ENCODE measurements around the gene TPPP. TPM values are rescaled to one million over a fixed set of nuclear protein-coding genes. Genes with fewer than 3 reads are reported as not detected.

Gene TPPP
- total and polyA plus RNA-seq, 2 donors (not counting 3 experiments of a cell fraction or from before 2014, with no cell fraction given), result 0.04 to 0.09 TPM

DNA sequence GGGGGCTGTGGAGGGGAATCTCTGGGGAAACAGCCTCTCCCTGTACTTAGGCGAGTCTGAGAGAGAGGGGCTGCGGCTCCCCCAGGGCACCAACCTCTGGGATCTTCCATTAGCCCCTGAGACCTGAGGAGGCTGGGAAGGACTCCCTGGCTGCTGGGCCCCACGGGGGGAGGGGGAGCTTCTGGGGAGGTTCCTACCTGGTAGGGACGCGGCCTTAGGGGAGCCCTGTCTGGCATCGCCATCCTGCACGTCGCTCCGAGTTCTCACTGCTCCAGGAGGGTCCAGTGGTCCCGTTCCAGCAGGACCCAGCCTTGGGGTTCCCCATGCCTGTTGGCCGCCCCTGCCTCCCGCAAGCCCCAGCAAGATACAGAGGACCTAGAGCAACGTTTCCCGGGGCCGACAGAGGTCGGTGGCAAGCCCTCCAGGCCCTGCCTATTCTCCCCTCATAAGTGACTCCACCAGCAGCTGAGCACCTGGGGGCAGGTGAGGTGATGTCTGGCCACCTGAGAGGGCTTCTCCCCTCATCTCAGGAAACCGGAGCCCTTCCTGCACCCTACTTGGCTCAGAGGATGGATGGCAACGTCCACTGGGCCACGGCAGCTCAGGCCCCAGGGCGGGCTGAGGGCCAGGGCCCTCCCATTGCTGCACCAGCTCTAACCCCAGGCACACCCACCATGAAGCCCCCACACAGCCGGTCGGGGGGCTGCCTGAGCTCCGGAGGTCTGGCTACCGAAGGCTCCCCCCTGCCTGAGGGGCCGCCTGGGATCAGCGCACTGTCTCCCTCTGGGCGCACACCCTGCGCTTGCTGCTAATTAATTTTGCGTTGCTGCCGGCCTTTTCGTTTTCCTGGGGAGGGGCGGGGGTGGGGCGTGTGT, 22.5 kb downstream of the TPPP start:
- intact Hi-C loops (cut with micrococcal nuclease), result loop anchor here (2.0 to 10.0 kb wide), 2 partner anchors 232 to 356 kb away; no protein-coding TSS in a partner anchor
- BruUV-seq (replicated peaks), result no TSS peak
- H3K9ac ChIP-seq (replicated peaks; ENCODE audit: extremely low read depth, insufficient read depth, low read length), result no peak overlapping the region
- DNase-seq (ENCODE audit: low read depth, low spot score), result no peak
- no peak overlapping the region for H3K27ac ChIP-seq (ENCODE audit: insufficient read depth, low read depth, low read length)
- no peaks in the 10 kb centered on the region for H3K9me1 ChIP-seq (replicated peaks; ENCODE audit: control insufficient read depth, extremely low read depth, insufficient read depth, low read length)
- H3K9me3 ChIP-seq (replicated peaks; ENCODE audit: control insufficient read depth, insufficient read depth, low read length), result no peaks in the 10 kb centered on the region
- TF ChIP-seq JUN (IDR thresholded peaks at IDR 0.05; ENCODE audit: borderline replicate concordance, insufficient read depth, insufficient read length, low read depth) (no peak), POLR2AphosphoS5 (IDR thresholded peaks at IDR 0.05; ENCODE audit: insufficient read depth, low read depth, low read length) (no peak), CTCF (IDR thresholded peaks at IDR 0.05; ENCODE audit: extremely low read depth in 1 of 2, insufficient read depth in 1 of 2, low read depth in 1 of 2, low read length in 2 of 2) (no peak), MAX (IDR thresholded peaks at IDR 0.05; ENCODE audit: insufficient read depth, insufficient read length) (no peak), MYC (IDR thresholded peaks at IDR 0.05; ENCODE audit: low read depth, low read length) (no peak), FOS (IDR thresholded peaks at IDR 0.05; ENCODE audit: borderline replicate concordance, insufficient read depth, low read length) (no peak), POLR2A (IDR thresholded peaks at IDR 0.05; ENCODE audit: low read depth, low read length) (no peak), EZH2 (IDR thresholded peaks at IDR 0.05; ENCODE audit: borderline replicate concordance, low read depth, low read length, severe bottlenecking) (no peak), GATA2 (IDR thresholded peaks at IDR 0.05; ENCODE audit: insufficient read depth, insufficient read length, low read depth, low read length) (no peak)
- no peak overlapping the region for H2AFZ ChIP-seq (ENCODE audit: low read depth, low read length)
- FAIRE-seq, result no peak
- POLR2A ChIA-PET, result no interaction called here
- no peak overlapping the region for H3K4me3 ChIP-seq (replicated peaks in 1 of 3; ENCODE audit: insufficient read depth in 1 of 3, low read depth in 1 of 3, low read length in 3 of 3)
- no peak overlapping the region for H3K4me2 ChIP-seq (ENCODE audit: insufficient read depth, low read length)
- CTCF ChIA-PET, result interaction anchor here (0.6 to 6.0 kb wide), 8 partner anchors 10 to 974 kb away, joined by 3 to 101 read pairs (median 3); partner anchors contain the start of genes BRD9 and TRIP13
- H3K79me2 ChIP-seq (ENCODE audit: control insufficient read depth, insufficient read depth, low read length), result no peaks in the 10 kb centered on the region
- H3K4me1 ChIP-seq (ENCODE audit: control insufficient read depth, extremely low read depth, insufficient read depth, low read length), result no peaks in the 10 kb centered on the region
- dilution Hi-C loops (cut with MboI; ENCODE audit: extremely low pct_ligation_motif_present, low sequenced_read_pairs), result no loop called here
- no peaks in the 10 kb centered on the region for H3K36me3 ChIP-seq (ENCODE audit: control insufficient read depth in 2 of 2, extremely low read depth in 1 of 2, insufficient read depth in 2 of 2, low read length in 2 of 2)
- H3K27me3 ChIP-seq (ENCODE audit: control insufficient read depth in 2 of 2, insufficient read depth in 2 of 2, low read length in 2 of 2), result no peaks in the 10 kb centered on the region
- no peaks in the 10 kb centered on the region for H4K20me1 ChIP-seq (replicated peaks; ENCODE audit: control insufficient read depth, extremely low read depth, insufficient read depth, low read length)
